Gastrocnemius medialis (tissue), 4 donors: ENCODE measurements around the gene KCNB1.

Source experiments
- CTCF ChIP-seq, 5 experiments: fragments of 450-650 bp in 3 of 5; fragments of 200-600 bp in 2 of 5; sonication (generic) in 2 of 5; IDR thresholded peaks in 4 of 5; conservative IDR thresholded peaks in 1 of 5; 1 replicate in 4 of 5; 2 replicates in 1 of 5; pipeline ENCODE4 v1.5.1; 2016 to 2019; ENCODE audit warnings: antibody characterized with exemption in 5 of 5, mild to moderate bottlenecking in 3 of 5, moderate library complexity in 3 of 5
- POLR2A ChIP-seq, 2 donors: fragments of 450-650 bp; IDR thresholded peaks; one replicate each; pipeline ENCODE4 v1.6.1; 2017; ENCODE audit warnings: antibody characterized with exemption in 2 of 2, mild to moderate bottlenecking in 2 of 2, moderate library complexity in 2 of 2

GRCh38 chr20:49408509-49409104, 73.9 kb downstream of the KCNB1 start:
- TF ChIP-seq CTCF (IDR thresholded peaks at IDR 0.05 in 4 of 5, conservative IDR thresholded peaks at IDR 0.05 in 1 of 5) (no peak), POLR2A (IDR thresholded peaks at IDR 0.05) (no peak)
